ENCODE data around the gene PKMYT1. TPM values are rescaled to one million over a fixed set of nuclear protein-coding genes. Genes with fewer than 3 reads are reported as not detected.

Gene PKMYT1
- polyA plus RNA-seq, 1 donor from 2014 or later = 2.9 TPM

- peaks cover 48% of the 10 kb centered on the region for H3K27me3 ChIP-seq (ENCODE audit: insufficient read depth, low read depth, low read length)
- no peaks in the 10 kb centered on the region for H3K9me2 ChIP-seq (ENCODE audit: insufficient read depth, low read length)
- H2AFZ ChIP-seq (ENCODE audit: low read depth, low read length) = no peak overlapping the region
- H4K20me1 ChIP-seq (ENCODE audit: insufficient read depth) = no peaks in the 10 kb centered on the region
- TF ChIP-seq RAD21 (conservative IDR thresholded peaks at IDR 0.05) (no peak), CTCF (IDR thresholded peaks at IDR 0.05; ENCODE audit: poor library complexity, severe bottlenecking) (no peak), EP300 (conservative IDR thresholded peaks at IDR 0.05; ENCODE audit: poor library complexity, severe bottlenecking) (no peak), REST (IDR thresholded peaks at IDR 0.05; ENCODE audit: borderline replicate concordance) (no peak), POLR2AphosphoS5 (IDR thresholded peaks at IDR 0.05) (no peak), SMC3 (conservative IDR thresholded peaks at IDR 0.05; ENCODE audit: poor library complexity) (no peak), MXI1 (conservative IDR thresholded peaks at IDR 0.05; ENCODE audit: poor library complexity, severe bottlenecking) (no peak), EZH2 (IDR thresholded peaks at IDR 0.05; ENCODE audit: borderline replicate concordance, insufficient read depth, low read length, poor library complexity, severe bottlenecking) (no peak), TAF1 (IDR thresholded peaks at IDR 0.05; ENCODE audit: low read depth) (no peak)
- no peaks in the 10 kb centered on the region for H3K79me2 ChIP-seq (replicated peaks; ENCODE audit: insufficient read depth, low read length)
- no peak overlapping the region for H3K4me2 ChIP-seq (ENCODE audit: low read length)
- no peaks in the 10 kb centered on the region for H3K9me3 ChIP-seq (ENCODE audit: low read length)
- H3K27ac ChIP-seq (ENCODE audit: low read length) = no peak overlapping the region
- H3K9ac ChIP-seq (ENCODE audit: low read length) = no peak overlapping the region
- H3F3A ChIP-seq (ENCODE audit: insufficient read depth, low read length, poor library complexity, severe bottlenecking) = no peaks in the 10 kb centered on the region
- no peaks in the 10 kb centered on the region for H3K36me3 ChIP-seq (ENCODE audit: insufficient read depth, low read length)
- H3K4me3 ChIP-seq (ENCODE audit: low read length) = no peak overlapping the region
Observed at GRCh38 chr16:2962334-2963073, 17.7 kb downstream of the PKMYT1 start.

- TF ChIP-seq SMC3 (conservative IDR thresholded peaks at IDR 0.05; ENCODE audit: poor library complexity) = no peak
- no peak for TF ChIP-seq RAD21 (conservative IDR thresholded peaks at IDR 0.05)
- no peak for TF ChIP-seq EP300 (conservative IDR thresholded peaks at IDR 0.05; ENCODE audit: poor library complexity, severe bottlenecking)
- no peak for TF ChIP-seq REST (IDR thresholded peaks at IDR 0.05; ENCODE audit: borderline replicate concordance)
- no peak for TF ChIP-seq EZH2 (IDR thresholded peaks at IDR 0.05; ENCODE audit: borderline replicate concordance, insufficient read depth, low read length, poor library complexity, severe bottlenecking)
- TF ChIP-seq POLR2AphosphoS5 (IDR thresholded peaks at IDR 0.05) = no peak
- TF ChIP-seq CTCF (IDR thresholded peaks at IDR 0.05; ENCODE audit: poor library complexity, severe bottlenecking) = no peak
- TF ChIP-seq MXI1 (conservative IDR thresholded peaks at IDR 0.05; ENCODE audit: poor library complexity, severe bottlenecking) = no peak
- no peak for TF ChIP-seq TAF1 (IDR thresholded peaks at IDR 0.05; ENCODE audit: low read depth)
- no peak overlapping the region for H2AFZ ChIP-seq (ENCODE audit: low read depth, low read length)
- no peak overlapping the region for H3K9ac ChIP-seq (ENCODE audit: low read length)
- no peaks in the 10 kb centered on the region for H3K9me3 ChIP-seq (ENCODE audit: low read length)
- H3K4me2 ChIP-seq (ENCODE audit: low read length) = no peak overlapping the region
- H3F3A ChIP-seq (ENCODE audit: insufficient read depth, low read length, poor library complexity, severe bottlenecking) = no peaks in the 10 kb centered on the region
- no peaks in the 10 kb centered on the region for H3K36me3 ChIP-seq (ENCODE audit: insufficient read depth, low read length)
- H3K9me2 ChIP-seq (ENCODE audit: insufficient read depth, low read length) = no peaks in the 10 kb centered on the region
- no peaks in the 10 kb centered on the region for H3K79me2 ChIP-seq (replicated peaks; ENCODE audit: insufficient read depth, low read length)
- H3K27ac ChIP-seq (ENCODE audit: low read length) = no peak overlapping the region
- H3K4me3 ChIP-seq (ENCODE audit: low read length) = no peak overlapping the region
- H3K27me3 ChIP-seq (ENCODE audit: insufficient read depth, low read depth, low read length) = peaks cover 29% of the 10 kb centered on the region
- H4K20me1 ChIP-seq (ENCODE audit: insufficient read depth) = no peaks in the 10 kb centered on the region
Observed at GRCh38 chr16:2960183-2961010, 19.8 kb downstream of the PKMYT1 start.
